Stimulated activated effector memory CD8-positive, alpha-beta T cell treated with anti-CD3 and anti-CD28 coated beads, Interleukin-12 subunit alpha, Interleukin-12 subunit beta, amount 100 ng/mL, for 72 hours (primary cell): ENCODE results near the gene PDZD4.

Source experiments
- ATAC-seq: fragments of 150-1000 bp; cut with Tn5 transposase; 2 replicates; pipeline ENCODE4 v1.10.0; 2021
- DNase-seq, 2 donors: peaks; one replicate each; pipeline ENCODE4 v3.0.0; 2021 to 2022; ENCODE audit warnings: low spot score in 2 of 2
- H3K27ac Mint-ChIP-seq: one replicate; pipeline ENCODE4 v1.8.0; 2022; ENCODE audit warnings: mild to moderate bottlenecking, mixed read lengths
- H3K36me3 Mint-ChIP-seq: one replicate; pipeline ENCODE4 v1.8.0; 2022; ENCODE audit warnings: mild to moderate bottlenecking, mixed read lengths
- H3K4me1 Mint-ChIP-seq: one replicate; pipeline ENCODE4 v1.8.0; 2022; ENCODE audit warnings: mixed read lengths
- H3K4me3 Mint-ChIP-seq: one replicate; pipeline ENCODE4 v1.8.0; 2022; ENCODE audit warnings: mild to moderate bottlenecking, mixed read lengths
- H3K9me3 Mint-ChIP-seq: one replicate; pipeline ENCODE4 v1.8.0; 2022; ENCODE audit warnings: mixed read lengths

The PDZD4 gene

DNA sequence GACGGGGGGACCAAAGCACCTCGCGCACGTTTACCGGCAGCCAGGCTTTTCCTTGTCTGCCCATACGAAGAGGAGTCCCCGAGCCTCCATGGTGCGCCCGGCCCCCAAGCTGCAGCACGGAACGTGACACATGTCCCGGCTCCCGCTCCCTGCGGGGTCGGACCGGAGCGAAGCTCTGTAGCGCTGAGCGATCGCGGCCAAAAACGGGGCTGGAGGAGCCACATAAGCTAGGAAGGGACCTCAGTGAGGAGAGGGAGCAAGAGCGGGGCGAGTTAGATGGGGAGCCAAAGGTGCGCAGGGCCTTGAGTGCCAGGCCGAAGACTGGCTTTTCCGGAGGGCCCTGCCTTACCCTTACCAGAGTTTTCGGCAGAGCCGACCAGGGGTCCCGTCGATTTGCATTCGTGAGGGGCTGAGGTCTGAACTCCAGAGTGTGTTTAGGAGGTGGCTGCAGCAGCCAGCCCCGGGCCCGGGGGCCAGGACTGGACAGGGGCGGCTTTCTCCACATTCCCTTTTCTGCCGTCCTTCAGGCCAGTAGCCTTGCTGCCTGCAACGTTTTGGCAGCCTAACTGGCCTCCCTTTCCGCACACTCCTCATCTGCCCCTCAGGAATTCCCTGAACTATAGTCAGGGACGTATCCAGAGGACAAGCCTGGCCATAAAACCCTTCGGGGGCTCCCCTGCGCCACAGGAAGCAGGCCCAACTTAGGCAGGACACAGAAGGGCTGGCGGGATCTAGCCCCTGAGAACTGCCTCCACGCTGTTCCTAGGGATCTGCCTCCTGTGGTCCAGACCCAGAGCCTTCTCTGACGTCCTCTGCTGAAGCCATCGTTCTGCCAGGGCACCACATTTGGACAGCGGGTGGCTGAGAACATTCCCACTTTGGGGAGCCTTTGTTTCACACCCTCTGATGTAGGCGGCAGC, 35.2 kb downstream of the PDZD4 start:
- DNase-seq = peak in 1 of 2 donors; percentile 15
- Mint-ChIP-seq H3K36me3 (peaks cover 42% of the 10 kb centered on the region), H3K4me3 (peak overlapping the region; percentile 87), H3K4me1 (peaks cover 18% of the 10 kb centered on the region), H3K9me3 (no peaks in the 10 kb centered on the region), H3K27ac (peak overlapping the region; percentile 94)
- peak; percentile 24 for ATAC-seq

DNA sequence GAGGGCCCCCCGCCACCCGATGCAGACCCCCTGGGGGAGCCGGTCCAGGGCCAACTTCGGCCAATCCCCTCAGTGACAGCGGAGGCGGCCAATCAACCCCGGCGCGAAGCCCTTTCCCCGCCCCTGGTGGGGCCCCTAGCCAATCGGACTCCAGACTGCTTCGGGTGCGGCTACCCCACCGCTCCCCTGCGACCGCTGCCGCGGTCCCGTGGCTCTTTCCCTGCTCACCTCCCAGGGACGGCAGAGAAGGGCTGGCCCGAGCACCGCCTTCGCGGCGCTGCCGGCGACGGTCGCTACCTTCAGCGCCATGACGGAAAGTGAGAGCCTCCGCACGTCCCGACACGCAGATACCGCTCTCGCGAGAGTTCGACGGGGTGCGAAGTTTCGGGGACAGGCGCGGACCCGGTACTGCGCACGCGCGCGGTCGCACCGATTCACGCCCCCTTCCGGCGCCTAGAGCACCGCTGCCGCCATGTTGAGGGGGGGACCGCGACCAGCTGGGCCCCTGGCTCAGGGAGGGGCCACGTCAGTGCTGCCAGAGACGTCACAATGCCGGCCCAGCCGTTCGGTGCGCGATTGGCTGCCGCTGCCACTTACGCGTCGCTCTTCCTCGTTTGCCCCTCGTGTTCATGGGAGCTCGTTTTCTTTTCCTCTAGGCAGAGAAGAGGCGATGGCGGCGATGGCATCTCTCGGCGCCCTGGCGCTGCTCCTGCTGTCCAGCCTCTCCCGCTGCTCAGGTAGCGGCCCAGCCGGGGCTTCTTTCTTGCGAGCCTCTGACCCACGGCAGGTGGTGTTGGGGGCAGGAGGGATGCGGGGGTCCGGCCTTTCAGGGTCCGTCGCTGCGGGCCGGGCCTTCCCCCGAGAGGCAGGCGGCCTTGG, 36.1 kb downstream of the PDZD4 start, which contains the start of the genes IDH3G and SSR4:
Gene IDH3G, minus strand, starts transcription at position 358 of the 879 bp plus-strand sequence. Its CDS starts 49 bp downstream, at position 309.
Gene SSR4, plus strand, starts transcription at position 651 of the 879 bp plus-strand sequence. Its CDS starts 20 bp downstream, at position 671.
- no peaks in the 10 kb centered on the region for H3K9me3 Mint-ChIP-seq
- peaks cover 18% of the 10 kb centered on the region for H3K4me1 Mint-ChIP-seq
- H3K36me3 Mint-ChIP-seq = peaks cover 44% of the 10 kb centered on the region
- DNase-seq (peak; percentile 89 to 95), ATAC-seq (peak; percentile 96)
- H3K4me3 Mint-ChIP-seq = peak within 1 kb of the TSS; percentile 87
- H3K27ac Mint-ChIP-seq = peak within 1 kb of the TSS; percentile 94

DNA sequence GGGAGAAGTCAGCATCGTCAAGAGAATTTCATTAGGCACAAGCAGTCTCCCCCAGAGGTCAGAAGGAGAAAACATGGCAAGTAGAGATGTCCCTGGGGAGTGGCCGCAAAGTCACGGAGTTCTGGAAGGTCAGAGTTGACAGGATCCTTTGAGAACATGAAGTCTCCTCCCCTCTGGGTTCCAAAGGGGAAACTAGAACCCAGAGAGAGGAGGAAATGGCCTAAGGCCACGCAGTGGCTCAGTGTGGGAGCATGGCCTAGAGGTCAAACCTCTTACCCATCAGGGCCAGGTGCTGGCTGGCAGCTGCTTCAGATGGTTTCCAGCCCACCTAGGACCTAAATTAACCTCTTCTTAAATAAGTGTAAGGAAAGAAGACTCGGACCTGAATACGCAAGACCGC, 37.1 kb downstream of the PDZD4 start:
- DNase-seq = no peak
- peak overlapping the region; percentile 87 for H3K4me3 Mint-ChIP-seq

DNA sequence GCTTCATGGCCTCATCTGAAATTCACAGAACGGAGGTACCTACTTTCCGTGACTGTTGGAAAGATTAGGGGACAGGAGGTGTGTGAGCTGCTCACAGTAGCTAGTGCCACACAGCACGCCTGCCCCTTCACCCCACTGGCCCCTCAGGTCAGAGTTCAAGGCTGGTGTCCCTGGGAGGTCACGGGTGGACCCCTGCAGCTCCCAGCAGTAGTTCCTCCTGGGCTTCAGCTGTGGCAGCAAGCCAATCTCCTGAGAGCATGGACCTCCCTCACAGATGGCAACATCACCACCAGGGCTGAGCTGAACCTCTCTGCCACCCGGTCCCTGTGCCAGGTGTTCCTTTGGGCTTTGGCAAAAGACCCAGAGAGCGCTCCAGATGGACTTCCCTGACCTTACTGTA, 38.0 kb downstream of the PDZD4 start:
- Mint-ChIP-seq H3K36me3 (peaks cover 27% of the 10 kb centered on the region), H3K9me3 (no peaks in the 10 kb centered on the region), H3K27ac (no peak overlapping the region), H3K4me1 (peaks cover 18% of the 10 kb centered on the region), H3K4me3 (peak overlapping the region; percentile 87)
- ATAC-seq (no peak), DNase-seq (no peak)

More for the DNA sequence above, 37.1 kb downstream of the PDZD4 start:
- peak overlapping the region; percentile 94 for H3K27ac Mint-ChIP-seq
- H3K9me3 Mint-ChIP-seq = no peaks in the 10 kb centered on the region
- ATAC-seq = no peak
- H3K36me3 Mint-ChIP-seq = peaks cover 34% of the 10 kb centered on the region
- H3K4me1 Mint-ChIP-seq = peaks cover 18% of the 10 kb centered on the region

DNA sequence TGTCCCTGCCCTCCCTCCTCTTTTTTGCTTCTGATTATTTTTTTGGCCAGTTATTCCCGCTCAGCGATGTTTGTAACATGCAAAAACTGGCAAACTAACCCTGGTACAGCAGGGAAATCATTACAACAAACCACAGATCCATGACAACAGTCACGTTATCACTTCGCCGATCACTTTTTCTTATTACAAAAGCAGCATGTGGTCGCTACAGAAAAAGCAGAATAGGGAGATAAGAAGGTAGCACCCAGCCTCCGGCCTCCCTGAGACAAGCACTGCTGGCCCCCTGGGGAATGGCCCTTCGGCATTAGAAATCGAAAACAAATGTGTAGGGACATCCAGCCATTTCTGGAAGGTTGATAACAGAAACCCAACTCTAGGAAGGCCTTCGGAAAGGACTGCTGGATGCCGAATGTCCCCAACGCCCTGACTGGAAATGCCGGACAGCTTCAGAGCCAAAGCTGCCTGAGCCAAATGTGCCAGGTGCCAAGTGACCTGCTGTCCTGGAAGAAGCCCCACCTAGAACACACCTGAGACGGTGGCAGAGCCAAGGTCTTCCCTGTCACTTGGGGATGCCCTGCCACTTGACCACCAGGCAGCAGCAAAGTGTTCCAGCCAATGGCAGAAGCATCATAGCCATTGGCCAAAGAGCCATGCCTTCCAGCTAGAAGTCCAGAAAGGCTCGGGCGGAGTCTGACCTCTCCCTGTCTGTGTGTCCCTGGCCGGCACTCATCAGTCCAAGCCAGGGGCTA, 39.1 kb downstream of the PDZD4 start:
- H3K36me3 Mint-ChIP-seq = peaks cover 26% of the 10 kb centered on the region
- H3K4me1 Mint-ChIP-seq = peaks cover 14% of the 10 kb centered on the region
- DNase-seq = no peak
- no peak overlapping the region for H3K27ac Mint-ChIP-seq
- no peak overlapping the region for H3K4me3 Mint-ChIP-seq
- no peaks in the 10 kb centered on the region for H3K9me3 Mint-ChIP-seq
- no peak for ATAC-seq

DNA sequence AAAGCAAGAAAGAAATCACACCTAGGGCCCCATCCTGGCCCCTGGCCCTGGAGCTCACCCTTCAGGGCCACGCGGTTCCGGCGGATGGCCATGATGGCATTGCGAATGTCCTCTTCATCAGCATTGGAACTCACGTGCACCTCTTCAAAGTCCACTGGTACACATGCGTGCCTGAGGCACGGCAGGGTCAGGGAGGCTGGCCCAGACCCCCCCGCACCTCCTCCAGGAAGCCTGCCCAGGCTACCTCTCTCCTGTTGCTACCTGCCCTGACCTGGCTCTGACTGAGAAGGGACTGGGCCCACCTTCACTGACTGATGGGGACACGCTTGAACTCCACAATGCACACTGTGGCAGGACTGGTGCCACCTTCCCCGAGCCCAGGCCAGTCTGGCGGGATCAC, 40.7 kb downstream of the PDZD4 start:
- H3K4me3 Mint-ChIP-seq = no peak overlapping the region
- ATAC-seq (no peak), DNase-seq (no peak)
- no peaks in the 10 kb centered on the region for H3K9me3 Mint-ChIP-seq
- peaks cover 27% of the 10 kb centered on the region for H3K36me3 Mint-ChIP-seq
- no peak overlapping the region for H3K27ac Mint-ChIP-seq
- H3K4me1 Mint-ChIP-seq = peaks cover 9% of the 10 kb centered on the region

DNA sequence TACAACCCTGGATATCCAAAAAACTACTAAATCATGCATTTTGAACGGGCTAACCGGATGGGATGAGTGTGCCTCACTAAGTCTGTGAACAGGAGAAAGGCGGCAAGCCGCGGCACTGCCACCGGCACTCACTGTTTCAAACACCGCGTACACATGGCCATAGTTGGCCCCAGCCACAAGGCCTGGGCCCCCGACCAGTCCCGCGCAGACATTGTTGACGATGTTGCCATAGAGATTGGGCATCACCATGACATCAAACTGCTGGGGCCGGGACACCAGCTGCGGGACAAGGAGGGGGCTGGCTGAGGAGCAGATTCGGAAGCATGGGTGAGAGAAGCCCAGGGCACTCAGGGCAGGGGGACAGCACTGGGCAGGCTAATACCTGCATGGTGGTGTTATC, 43.7 kb downstream of the PDZD4 start:
- H3K4me3 Mint-ChIP-seq = no peak overlapping the region
- DNase-seq = no peak
- H3K27ac Mint-ChIP-seq = no peak overlapping the region
- H3K9me3 Mint-ChIP-seq = no peaks in the 10 kb centered on the region
- ATAC-seq = no peak
- H3K36me3 Mint-ChIP-seq = peaks cover 25% of the 10 kb centered on the region
- H3K4me1 Mint-ChIP-seq = no peaks in the 10 kb centered on the region

DNA sequence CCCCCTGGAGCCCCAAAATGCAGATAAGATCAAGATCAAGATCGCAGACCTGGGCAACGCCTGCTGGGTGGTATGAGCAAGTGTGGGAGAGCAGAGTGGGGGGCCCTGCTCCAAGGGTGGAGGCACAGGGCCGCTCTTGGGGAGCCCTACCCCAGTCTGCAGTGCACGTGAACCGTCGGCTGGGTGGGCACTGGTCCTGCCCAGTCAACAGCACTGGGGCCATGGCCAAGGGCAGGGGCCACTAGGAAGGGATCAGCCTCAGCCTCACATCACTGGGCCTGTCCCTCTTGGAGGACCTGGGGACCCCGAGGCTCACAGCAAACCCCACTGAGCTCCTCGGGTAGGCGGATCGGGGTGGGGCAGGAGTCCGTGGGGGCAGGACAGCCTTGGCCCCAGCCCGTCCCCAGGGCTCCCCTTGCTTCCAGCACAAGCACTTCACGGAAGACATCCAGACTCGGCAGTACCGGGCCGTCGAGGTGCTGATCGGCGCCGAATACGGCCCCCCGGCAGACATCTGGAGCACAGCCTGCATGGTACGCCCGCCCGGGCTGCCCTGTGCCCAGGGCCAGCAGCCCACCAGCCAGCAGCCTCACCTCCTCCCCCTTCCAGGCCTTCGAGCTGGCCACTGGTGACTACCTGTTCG, 45.9 kb downstream of the PDZD4 start:
- no peak for DNase-seq
- Mint-ChIP-seq H3K4me1 (no peaks in the 10 kb centered on the region), H3K27ac (no peak overlapping the region), H3K4me3 (no peak overlapping the region), H3K9me3 (no peaks in the 10 kb centered on the region), H3K36me3 (peaks cover 17% of the 10 kb centered on the region)
- ATAC-seq = no peak

DNA sequence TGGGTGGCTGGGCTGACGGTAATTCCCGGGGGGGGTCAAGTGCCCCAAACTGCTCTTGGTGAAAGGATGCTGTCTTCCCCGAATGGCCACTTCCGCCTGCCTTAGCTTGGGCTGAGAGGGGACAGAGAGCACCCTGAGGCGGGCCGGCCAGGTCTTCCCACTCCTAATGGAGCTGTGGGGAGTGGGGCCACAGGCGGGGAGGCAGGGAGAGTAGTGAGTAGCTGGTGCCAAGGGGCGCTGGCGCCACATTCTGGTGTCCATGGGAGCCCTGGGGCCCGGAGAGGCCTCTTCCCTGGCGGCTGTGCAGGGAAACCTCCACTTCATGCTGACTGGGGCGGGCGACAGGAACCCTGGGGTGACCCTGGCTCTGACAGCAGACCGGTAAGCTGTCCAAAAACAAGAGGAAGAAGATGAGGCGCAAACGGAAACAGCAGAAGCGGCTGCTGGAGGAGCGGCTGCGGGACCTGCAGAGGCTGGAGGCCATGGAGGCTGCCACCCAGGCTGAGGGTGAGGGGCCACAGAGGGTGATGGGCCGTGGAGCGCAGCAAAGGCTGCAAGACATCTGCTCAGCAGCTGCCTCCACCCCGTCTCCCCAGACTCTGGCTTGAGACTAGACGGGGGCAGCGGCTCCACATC, 46.8 kb downstream of the PDZD4 start:
- Mint-ChIP-seq H3K4me3 (no peak overlapping the region), H3K9me3 (no peaks in the 10 kb centered on the region), H3K36me3 (peaks cover 17% of the 10 kb centered on the region), H3K27ac (no peak overlapping the region), H3K4me1 (no peaks in the 10 kb centered on the region)
- ATAC-seq (no peak), DNase-seq (no peak)

DNA sequence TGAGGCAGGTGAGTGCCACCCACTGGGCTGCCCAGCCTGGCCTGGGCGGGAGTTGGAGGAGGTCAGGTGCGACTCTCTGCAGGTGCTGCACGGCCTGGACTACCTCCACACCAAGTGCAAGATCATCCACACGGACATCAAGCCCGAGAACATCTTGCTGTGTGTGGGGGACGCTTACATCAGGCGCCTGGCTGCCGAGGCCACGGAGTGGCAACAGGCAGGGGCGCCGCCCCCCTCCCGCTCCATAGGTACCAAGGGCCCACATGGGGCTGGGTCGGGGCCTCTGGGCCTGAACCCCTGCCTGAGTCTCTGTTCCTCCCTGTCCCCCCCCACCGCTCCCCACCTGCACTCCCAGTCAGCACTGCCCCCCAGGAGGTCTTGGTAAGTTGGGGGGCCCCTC, 47.5 kb downstream of the PDZD4 start:
- Mint-ChIP-seq H3K9me3 (no peaks in the 10 kb centered on the region), H3K4me1 (no peaks in the 10 kb centered on the region), H3K4me3 (no peak overlapping the region), H3K36me3 (peaks cover 17% of the 10 kb centered on the region), H3K27ac (no peak overlapping the region)
- ATAC-seq (no peak), DNase-seq (no peak)

DNA sequence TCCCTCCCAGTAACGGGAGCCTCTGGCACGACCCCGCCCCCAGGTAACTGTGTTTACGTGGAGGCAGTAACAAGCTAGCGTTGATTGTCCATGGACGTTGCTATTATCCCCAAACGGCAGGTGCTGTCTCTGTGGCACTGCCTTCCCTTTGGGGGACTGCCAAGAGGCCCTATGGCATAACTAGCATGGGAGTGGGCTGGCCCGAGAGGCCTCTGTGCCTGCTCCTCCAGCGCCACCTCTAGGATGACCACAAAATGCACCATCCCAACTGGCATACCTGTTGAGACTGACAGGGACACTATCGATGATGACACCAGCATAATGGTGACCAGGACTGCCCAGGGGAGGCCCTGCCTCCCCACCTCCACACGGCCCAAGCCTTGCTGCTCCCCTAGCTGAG, 48.0 kb downstream of the PDZD4 start:
- ATAC-seq (no peak), DNase-seq (no peak)
- H3K27ac Mint-ChIP-seq = no peak overlapping the region
- no peak overlapping the region for H3K4me3 Mint-ChIP-seq
- no peaks in the 10 kb centered on the region for H3K9me3 Mint-ChIP-seq
- H3K36me3 Mint-ChIP-seq = peaks cover 17% of the 10 kb centered on the region
- no peaks in the 10 kb centered on the region for H3K4me1 Mint-ChIP-seq

DNA sequence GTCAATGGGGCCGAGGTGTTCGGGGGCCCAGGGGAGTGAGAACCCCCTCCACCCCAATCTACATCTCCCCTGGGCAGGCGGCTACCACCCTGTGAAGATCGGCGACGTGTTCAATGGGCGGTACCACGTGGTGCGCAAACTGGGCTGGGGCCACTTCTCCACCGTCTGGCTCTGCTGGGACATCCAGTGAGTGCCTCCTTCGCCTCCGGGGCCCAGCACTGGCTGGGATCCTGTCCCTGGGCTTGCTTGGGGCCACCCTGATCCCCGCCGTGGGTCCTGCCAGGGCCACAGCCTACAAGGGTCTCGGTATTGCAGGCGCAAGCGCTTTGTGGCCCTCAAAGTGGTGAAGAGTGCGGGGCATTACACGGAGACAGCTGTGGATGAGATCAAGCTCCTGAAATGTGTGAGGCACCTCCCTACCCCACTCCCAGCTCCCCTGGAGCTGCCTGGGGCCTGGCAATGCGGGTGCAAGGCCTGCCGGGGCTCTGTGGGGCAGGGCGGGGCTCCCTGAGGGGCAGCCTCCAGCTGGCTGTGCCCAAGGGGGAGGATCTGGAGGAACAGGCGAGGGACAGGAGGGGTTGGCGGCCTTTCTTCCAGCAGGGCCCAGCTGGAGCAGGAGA, 48.8 kb downstream of the PDZD4 start:
- Mint-ChIP-seq H3K4me3 (no peak overlapping the region), H3K9me3 (no peaks in the 10 kb centered on the region), H3K27ac (no peak overlapping the region), H3K36me3 (peaks cover 12% of the 10 kb centered on the region), H3K4me1 (no peaks in the 10 kb centered on the region)
- DNase-seq (no peak), ATAC-seq (no peak)

DNA sequence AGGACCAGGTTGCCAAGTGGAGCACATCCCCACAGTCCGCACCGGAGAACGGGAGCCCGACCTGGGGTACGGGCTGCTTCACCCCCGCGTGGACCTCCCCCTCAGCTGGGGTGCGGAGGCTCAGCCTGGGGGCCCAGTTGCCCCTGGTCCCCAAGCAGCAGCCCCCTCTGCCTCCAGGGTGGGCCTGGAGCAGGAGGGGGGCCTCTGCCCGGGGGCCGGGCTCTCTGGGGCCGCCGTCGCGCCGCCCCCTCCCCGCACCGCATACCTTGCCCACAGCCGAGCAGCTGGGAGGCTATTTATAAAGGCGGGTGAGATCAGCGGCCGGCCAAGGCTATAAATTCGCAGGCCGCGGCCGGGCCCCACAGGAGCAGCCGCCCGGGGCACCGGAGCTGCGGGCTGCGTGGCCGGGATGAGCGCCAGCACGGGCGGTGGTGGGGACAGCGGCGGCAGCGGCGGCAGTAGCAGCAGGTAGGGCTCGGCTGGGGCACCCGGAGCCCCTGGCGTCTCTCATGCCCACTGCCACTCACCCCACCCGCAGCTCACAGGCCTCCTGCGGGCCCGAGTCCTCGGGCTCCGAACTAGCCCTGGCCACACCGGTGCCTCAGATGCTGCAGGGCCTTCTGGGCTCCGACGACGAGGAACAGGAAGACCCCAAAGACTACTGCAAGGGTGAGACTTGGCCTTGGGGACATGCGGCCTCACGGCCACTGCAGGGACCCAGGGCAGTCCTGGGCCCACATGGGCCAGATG, 49.5 kb downstream of the PDZD4 start, which contains the start of gene SRPK3:
Gene SRPK3, plus strand, starts transcription at position 364 of the 750 bp plus-strand sequence. Its CDS starts 46 bp downstream, at position 410.
- Mint-ChIP-seq H3K9me3 (no peaks in the 10 kb centered on the region), H3K27ac (no peak within 1 kb of the TSS), H3K4me3 (no peak within 1 kb of the TSS), H3K4me1 (no peaks in the 10 kb centered on the region), H3K36me3 (peaks cover 10% of the 10 kb centered on the region)
- ATAC-seq (no peak), DNase-seq (no peak)
